ENCODE data around the gene MYL11.

Gene MYL11

GRCh38 chr16:30407804-30408534 lies 33.4 kb downstream of the MYL11 start:
- no peak for DNase-seq
- in situ Hi-C loops (cut with MboI; ENCODE audit: low pct_unique_long_range_greater_than_20kb, low sequenced_read_pairs), result loop anchor here (10.0 kb wide), 1 partner anchor 53 kb away; the partner anchor contains the start of gene CD2BP2

- peak; percentile 93 for DNase-seq
Measured at GRCh38 chr16:30409125-30410060, 34.8 kb downstream of the MYL11 start.

GRCh38 chr16:30413112-30413806 lies 38.7 kb downstream of the MYL11 start:
- no peak for DNase-seq
- in situ Hi-C loops (cut with MboI; ENCODE audit: low pct_unique_long_range_greater_than_20kb, low sequenced_read_pairs), result no loop called here

More at GRCh38 chr16:30409125-30410060, 34.8 kb downstream of the MYL11 start:
- in situ Hi-C loops (cut with MboI; ENCODE audit: low pct_unique_long_range_greater_than_20kb, low sequenced_read_pairs), result loop anchor here (10.0 kb wide), 1 partner anchor 55 kb away; the partner anchor contains the start of gene CD2BP2

GRCh38 chr16:30414159-30414558 lies 39.6 kb downstream of the MYL11 start:
- in situ Hi-C loops (cut with MboI; ENCODE audit: low pct_unique_long_range_greater_than_20kb, low sequenced_read_pairs), result no loop called here
- DNase-seq, result no peak

GRCh38 chr16:30416047-30416603 lies 41.5 kb downstream of the MYL11 start:
- in situ Hi-C loops (cut with MboI; ENCODE audit: low pct_unique_long_range_greater_than_20kb, low sequenced_read_pairs), result no loop called here
- DNase-seq, result no peak

- in situ Hi-C loops (cut with MboI; ENCODE audit: low pct_unique_long_range_greater_than_20kb, low sequenced_read_pairs), result no loop called here
- no peak for DNase-seq
Measured at GRCh38 chr16:30416624-30417528, 42.3 kb downstream of the MYL11 start.

GRCh38 chr16:30417529-30418349 lies 43.1 kb downstream of the MYL11 start:
- in situ Hi-C loops (cut with MboI; ENCODE audit: low pct_unique_long_range_greater_than_20kb, low sequenced_read_pairs), result no loop called here
- DNase-seq, result peak; percentile 92

- in situ Hi-C loops (cut with MboI; ENCODE audit: low pct_unique_long_range_greater_than_20kb, low sequenced_read_pairs), result no loop called here
- DNase-seq, result no peak
Measured at GRCh38 chr16:30418350-30419181, 44.0 kb downstream of the MYL11 start.

- in situ Hi-C loops (cut with MboI; ENCODE audit: low pct_unique_long_range_greater_than_20kb, low sequenced_read_pairs), result no loop called here
- DNase-seq, result no peak
Measured at GRCh38 chr16:30421010-30421409, 46.4 kb downstream of the MYL11 start.

Data from KBM-7 (cell line).